ENCODE results near the gene PDE11A.

PDE11A gene

GRCh38 chr2:177665328-177665727 lies 407.2 kb downstream of the PDE11A start:
- no peak for DNase-seq

- no peak for DNase-seq
Measured at GRCh38 chr2:177662895-177663294, 409.7 kb downstream of the PDE11A start.

- no peak for DNase-seq
Measured at GRCh38 chr2:177660742-177661141, 411.8 kb downstream of the PDE11A start.

GRCh38 chr2:177658309-177658708 lies 414.3 kb downstream of the PDE11A start:
- DNase-seq: no peak

- DNase-seq: peak; percentile 56
Measured at GRCh38 chr2:177651833-177652232, 420.7 kb downstream of the PDE11A start.

- DNase-seq: no peak
Measured at GRCh38 chr2:177649568-177650518, 422.7 kb downstream of the PDE11A start.

GRCh38 chr2:177646791-177647190 lies 425.8 kb downstream of the PDE11A start:
- no peak for DNase-seq

GRCh38 chr2:177646241-177646640 lies 426.3 kb downstream of the PDE11A start:
- no peak for DNase-seq

GRCh38 chr2:177641331-177641730 lies 431.2 kb downstream of the PDE11A start:
- DNase-seq: no peak

GRCh38 chr2:177640423-177640822 lies 432.2 kb downstream of the PDE11A start:
- no peak for DNase-seq

GRCh38 chr2:177639262-177639914 lies 433.2 kb downstream of the PDE11A start:
- DNase-seq: no peak

GRCh38 chr2:177638507-177638906 lies 434.1 kb downstream of the PDE11A start:
- DNase-seq: no peak

- no peak for DNase-seq
Measured at GRCh38 chr2:177636672-177637071, 435.9 kb downstream of the PDE11A start.

GRCh38 chr2:177635696-177636095 lies 436.9 kb downstream of the PDE11A start:
- DNase-seq: no peak

GRCh38 chr2:177633910-177634294 lies 438.7 kb downstream of the PDE11A start:
- no peak for DNase-seq

- DNase-seq: no peak
Measured at GRCh38 chr2:177633111-177633510, 439.5 kb downstream of the PDE11A start.

- no peak for DNase-seq
Measured at GRCh38 chr2:177631680-177632079, 440.9 kb downstream of the PDE11A start.

GRCh38 chr2:177629357-177630024 lies 443.1 kb downstream of the PDE11A start:
- DNase-seq: no peak

GRCh38 chr2:177628831-177629230 lies 443.7 kb downstream of the PDE11A start:
- DNase-seq: no peak

GRCh38 chr2:177625744-177626650 lies 446.6 kb downstream of the PDE11A start:
- DNase-seq: peak; percentile 64

GRCh38 chr2:177622521-177622920 lies 450.1 kb downstream of the PDE11A start:
- peak; percentile 79 for DNase-seq

- no peak for DNase-seq
Measured at GRCh38 chr2:177619986-177620385, 452.6 kb downstream of the PDE11A start.

All from retina (tissue), 1 donor.